HL-60/S4 treated with phorbol 12-myristate 13-acetate at 8.2 ng/mL for 4 days and 3 days (cell line): ENCODE measurements around the gene TRMT6.

Source experiments
- in situ Hi-C: fragments of 300-500 bp; cut with MboI; formaldehyde crosslinking; loops from 2 replicates; pipeline ENCODE4 v1.15.0; 2022; ENCODE audit warnings: low sequenced_read_pairs

TRMT6 gene

DNA sequence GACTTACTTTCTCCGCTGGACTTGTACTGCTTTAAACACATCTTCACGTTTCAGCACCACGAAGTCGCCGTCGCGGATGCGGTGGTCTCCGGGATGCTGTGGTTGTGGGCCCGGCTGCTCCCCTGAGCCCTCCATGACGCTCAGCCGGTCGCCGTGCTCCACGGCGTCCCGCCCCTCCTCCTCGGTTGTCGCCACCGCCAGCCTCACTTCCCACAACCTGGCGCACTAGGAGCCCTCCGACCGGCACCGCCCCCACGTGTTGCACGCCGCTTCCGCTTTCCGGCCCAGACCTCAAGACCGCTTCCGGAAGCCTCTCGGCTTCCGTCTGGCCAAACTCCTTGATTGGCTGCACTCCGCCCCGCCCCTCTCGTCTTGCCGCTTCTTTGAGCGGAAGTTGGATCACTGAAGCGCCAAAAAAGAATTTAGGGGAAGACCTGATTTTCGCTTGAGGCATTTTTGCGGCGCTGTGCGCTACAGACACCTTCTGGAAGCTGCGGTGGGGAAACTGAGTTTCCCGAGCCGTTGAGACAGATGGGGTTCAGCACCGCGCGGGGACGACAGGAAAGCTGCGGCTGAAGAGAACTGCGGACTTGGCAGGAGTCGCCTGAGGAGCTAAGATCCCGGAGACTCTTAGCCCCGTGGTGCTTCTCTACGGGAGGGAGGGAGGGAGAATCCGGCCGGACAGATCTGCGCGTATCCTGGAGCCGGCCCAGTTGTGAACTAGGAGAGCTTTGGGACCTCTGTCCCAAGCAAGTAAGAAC lies at the start of gene TRMT6, which contains the start of gene MCM8:
Gene TRMT6, minus strand, starts transcription at position 263 of the 761 bp plus-strand sequence. Its CDS starts 128 bp downstream, at position 135.
Gene MCM8, plus strand, starts transcription at position 382 of the 761 bp plus-strand sequence. CDS start 1,364 bp downstream, outside the sequence.
- in situ Hi-C loops = no loop called here

DNA sequence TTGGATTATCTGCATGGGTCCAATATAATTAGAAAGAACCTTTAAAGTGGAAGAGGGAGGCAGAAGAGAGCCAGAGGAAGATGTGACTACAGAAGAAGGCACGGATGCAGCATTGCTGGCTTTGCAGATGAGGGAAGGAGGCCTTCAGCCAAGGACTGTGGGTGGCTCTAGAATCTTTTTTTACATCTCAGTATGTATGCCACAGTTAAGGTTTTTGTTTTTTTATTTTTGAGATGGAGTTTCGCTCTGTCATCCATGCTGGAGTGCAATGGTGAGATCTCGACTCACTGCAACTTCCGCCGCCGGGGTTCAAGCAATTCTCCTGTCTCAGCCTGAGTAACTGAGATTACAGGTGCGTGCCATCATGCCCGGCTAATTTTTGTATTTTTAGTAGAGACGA lies 49.5 kb upstream of the TRMT6 start:
- in situ Hi-C loops = no loop called here

DNA sequence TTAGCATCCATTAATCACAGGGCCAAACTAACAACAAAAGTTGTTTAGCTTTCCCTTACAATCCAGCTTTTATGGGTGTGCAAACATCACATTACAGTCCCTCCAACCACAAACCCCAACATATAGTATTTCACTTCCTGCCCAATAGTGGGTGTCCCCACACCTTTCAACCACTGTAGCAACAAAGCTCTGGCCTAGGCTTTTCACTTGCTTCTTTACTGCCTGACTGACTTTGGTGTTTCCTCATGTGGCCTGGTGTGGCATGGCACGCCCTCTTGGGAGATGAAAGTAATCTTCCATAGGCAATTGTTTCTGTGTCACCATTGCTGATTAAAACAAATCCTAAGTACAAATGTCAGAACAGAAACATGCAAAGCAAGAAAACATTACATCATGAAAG lies 46.4 kb upstream of the TRMT6 start:
- in situ Hi-C loops = no loop called here

DNA sequence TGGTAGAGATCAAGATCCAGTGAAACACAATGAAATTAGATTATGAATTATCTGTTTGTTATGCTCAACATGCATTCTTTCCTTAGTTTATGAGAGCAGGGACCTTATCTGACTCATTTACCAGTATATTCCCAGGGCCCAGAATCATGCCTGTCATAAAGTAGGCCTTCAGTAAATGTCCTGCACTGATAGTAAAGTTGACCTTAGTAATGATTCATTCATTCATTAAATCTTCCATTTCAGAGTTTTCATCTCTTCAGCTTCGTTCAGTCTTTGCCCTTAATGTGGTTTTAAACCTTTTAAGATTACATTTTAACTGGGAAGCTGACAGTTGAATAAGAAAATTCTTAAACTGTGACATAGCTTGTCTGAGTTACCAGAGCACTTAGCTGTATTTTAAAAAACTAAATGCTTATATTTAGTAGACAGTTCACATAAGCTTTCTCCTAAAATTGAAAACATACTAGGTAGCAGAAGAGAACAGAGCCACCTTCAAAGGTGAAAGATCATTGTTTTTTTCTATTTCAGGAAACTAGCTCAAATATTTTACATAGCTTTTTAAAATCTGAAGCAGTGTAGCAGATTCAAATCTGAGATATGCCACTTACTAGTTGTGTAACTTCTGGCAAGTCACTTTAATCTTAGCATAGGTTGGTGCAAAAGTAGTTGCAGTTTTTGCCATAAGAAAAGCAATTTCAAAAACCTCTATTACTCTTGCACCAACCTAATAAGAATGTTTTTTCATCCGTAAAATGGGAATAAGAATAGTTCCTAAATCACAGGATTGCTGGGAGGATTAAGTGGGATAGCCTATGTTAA lies 41.5 kb upstream of the TRMT6 start:
- in situ Hi-C loops = no loop called here

DNA sequence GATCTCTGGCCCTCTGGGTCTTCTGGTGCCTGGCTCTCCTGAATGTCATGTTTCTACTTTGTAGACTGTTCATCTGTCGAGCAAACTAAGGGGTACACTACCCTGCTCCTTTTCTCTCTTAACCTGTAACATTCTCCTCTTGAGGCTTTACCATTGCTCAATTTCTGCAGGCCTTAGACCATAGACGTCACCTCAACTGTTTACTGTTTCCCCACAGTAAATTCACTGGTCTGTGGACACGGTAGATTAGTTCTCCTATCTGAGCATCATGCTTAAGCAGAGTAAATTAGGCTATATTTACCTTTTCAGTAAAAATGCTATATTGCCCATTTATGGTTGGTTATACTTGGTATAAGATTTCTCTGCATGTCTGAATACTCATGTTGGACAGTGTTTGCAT lies 40.6 kb upstream of the TRMT6 start:
- in situ Hi-C loops = no loop called here

GRCh38 chr20:5989539-5989938 lies 39.2 kb upstream of the TRMT6 start:
- in situ Hi-C loops = no loop called here

DNA sequence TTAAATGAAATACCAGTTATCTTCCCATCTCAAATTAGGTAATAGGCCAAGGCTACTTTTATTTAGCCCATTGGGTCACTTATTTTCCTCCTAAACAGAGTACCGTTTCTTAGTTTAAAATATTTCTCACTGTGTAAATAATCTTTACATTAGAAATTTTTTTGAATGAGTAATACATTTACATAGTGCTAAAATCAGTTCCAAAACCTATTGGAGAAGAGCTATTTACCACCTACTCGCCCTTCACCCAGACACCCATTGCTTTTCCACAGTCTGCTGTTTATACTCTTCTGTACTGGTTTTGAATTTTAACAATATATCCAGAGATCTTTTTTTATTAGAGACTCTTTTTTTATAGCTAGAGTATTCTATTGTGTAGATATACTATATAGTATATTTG lies 37.0 kb upstream of the TRMT6 start:
- in situ Hi-C loops = no loop called here

DNA sequence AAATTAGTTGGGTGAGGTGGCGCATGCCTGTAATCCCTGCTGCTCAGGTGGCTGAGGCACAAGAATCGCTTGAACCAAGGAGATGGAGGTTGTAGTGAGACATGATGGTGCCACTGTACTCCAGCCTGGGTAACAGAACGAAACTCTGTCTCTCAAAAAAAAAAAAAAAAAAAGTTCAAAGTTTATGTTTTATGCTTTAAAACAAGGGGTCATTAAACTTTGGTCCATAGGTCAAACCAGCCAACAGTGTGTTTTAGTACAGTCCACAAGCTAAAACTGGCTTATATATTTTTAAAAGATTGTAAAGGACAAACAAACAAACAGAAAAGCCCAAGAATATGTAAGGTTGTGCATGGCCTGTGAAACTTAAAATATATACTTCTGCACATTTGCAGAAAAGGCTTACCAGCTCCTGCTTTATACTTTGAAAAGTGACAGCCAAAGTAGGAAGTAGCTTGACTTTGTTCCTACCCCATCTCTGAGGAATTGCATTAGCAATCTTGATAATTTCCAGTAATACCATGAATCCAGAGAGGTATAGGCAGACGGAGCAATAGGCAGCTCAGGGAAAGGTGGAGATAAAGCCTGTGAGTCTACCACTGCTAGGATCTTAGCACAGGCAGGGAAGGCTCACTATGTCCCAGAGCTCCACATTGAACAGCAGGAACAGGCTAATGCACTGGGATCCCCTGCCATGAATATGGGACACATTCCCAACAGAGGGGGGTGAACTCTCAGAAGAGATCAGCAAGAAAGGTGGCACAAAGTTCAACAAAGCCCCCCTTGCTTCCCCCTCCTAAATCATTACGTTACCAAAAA lies 30.6 kb upstream of the TRMT6 start:
- in situ Hi-C loops = no loop called here

DNA sequence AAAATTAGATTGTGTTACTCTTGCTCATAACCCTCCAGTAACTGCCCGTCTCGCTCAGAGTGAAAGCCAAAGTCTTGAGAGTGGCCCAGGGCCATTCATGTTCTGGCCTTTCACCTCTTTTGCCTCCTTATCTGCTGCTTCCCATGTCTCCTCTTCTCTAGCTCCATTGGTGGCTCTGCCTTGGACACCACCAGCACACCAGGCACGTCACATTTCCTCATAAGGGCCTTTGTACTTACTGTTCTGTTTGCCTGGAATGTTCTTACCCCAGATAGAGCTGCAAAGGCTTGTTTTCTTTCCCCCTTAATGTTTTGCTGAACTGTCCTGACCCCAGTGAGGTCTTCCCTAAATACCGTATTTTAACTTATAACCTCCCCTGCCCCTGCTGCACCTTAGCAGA lies 29.5 kb upstream of the TRMT6 start:
- in situ Hi-C loops = no loop called here

DNA sequence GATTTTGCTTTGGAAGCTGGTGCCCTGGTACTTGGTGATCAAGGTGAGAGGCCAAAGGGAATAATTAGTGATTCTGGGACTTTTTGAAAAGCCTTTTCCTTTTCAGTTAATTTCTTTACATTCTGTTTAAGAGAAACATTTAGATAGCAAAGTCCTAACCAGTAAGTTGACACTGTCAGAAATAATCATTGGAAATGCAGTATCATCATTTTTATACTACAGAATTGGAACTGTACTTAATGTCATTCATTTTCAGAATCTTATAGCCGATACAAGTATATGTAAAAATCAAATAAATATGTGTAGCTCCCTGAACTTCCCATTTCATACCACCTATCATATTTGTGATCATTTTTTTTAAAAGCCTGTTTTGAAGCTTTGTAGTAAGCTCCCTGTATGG lies 27.6 kb upstream of the TRMT6 start:
- in situ Hi-C loops = no loop called here

- in situ Hi-C loops = no loop called here
Observed at GRCh38 chr20:5977223-5977622, 26.9 kb upstream of the TRMT6 start.

- in situ Hi-C loops = no loop called here
Observed at GRCh38 chr20:5975778-5976177, 25.4 kb upstream of the TRMT6 start.

- in situ Hi-C loops = no loop called here
Observed at GRCh38 chr20:5974531-5974930, 24.2 kb upstream of the TRMT6 start.

GRCh38 chr20:5973971-5974370 lies 23.6 kb upstream of the TRMT6 start:
- in situ Hi-C loops = no loop called here

DNA sequence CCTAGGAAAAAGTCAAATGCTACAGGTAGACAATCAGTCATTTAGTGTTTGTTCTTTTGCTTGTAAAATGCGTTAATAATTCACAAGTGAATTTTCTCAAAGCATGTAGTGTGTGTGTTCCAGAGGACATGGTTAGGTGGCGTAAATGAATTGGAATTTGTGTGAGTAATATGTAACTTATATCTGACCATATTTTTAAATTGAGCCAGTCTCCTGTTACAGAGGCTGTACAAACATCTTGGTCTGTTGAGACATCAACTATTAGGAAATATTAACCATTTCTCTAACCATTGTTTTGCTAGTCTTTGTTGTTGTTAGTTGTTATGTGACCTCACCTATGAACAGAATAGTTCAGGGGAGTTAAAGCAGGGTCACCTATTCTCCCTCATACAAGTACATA lies 22.8 kb upstream of the TRMT6 start:
- in situ Hi-C loops = no loop called here

- in situ Hi-C loops = no loop called here
Observed at GRCh38 chr20:5971203-5971602, 20.9 kb upstream of the TRMT6 start.

DNA sequence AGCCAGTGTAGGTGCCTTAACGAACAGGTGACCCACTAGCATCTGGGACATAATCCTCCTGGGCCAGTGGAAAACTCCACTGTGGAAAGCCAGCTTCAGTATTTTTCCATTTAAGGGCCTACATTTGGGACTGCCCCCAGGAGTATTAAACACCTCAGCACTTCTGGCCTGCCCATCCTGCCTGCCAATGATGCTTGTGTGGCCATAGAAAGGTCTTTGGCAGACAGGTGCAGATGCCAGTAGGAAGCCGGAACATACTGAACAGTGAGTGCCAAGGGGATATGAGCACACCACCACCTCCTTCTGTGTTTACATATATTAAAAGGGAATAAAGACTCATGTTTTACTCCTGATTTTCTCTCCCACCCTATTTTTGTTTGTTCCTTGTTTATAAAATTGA lies 20.0 kb upstream of the TRMT6 start:
- in situ Hi-C loops = no loop called here

DNA sequence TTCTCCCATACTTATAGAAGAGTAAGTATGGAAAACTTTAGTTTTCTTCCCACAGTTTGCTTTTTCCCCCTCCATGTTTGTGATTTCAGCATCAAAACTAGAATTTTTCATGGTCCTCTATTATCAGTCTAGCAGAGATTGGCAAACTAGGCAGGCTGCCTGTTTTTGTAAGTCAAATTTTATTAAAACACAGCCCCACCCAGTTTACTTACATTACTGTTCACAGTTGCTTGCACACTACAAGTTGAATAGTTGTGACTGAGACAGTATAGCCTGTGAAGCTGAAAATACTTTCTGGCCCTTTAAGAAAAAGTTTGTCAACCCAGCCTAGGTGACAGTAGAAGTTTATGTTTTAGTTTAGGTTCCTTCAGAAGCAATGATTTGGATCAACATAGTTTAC lies 19.6 kb upstream of the TRMT6 start:
- in situ Hi-C loops = no loop called here

DNA sequence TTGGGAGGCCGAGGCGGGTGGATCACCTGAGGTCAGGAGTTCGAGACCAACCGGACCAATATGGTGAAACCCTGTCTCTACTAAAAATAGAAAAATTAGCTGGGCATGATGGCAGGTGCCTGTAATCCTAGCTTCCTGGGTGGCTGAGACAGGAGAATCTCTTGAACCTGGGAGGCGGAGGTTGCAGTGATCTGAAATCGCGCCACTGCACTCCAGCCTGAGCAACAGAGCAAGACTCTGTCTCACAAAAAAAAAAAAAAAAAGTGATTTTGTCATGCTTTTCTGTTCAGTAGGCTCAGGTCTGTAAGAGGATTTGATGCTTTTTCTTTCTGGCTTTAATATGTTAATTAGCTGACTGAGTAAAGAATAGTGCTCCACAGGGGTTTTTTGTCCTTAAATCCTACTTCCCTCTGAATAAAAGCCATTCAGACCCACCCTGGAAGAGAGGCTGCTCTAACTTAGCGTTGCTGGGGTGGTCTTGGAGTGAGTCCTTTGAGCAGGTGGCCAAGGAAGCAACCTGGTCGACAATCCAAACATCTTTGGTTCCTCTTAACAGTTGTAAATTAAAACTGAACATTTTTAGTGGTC lies 19.1 kb upstream of the TRMT6 start:
- in situ Hi-C loops = no loop called here

DNA sequence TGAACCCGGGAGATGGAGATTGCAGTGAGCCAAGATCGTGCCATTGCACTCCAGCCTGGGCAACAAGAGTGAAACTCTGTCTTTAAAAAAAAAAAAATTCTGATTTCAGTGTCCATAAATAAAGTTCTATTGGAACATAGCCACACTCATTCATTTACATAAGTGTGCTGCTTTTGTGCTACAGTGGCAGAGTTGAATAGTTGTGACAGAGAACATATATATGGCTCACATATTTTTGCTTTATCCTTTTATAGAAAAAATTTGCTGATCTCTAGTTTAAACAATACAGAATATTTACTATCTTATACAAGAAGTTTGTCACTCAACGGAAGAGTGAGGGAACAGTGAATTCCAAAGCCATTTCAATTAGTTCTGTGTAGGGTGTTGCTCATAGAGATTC lies 18.1 kb upstream of the TRMT6 start:
- in situ Hi-C loops = no loop called here

DNA sequence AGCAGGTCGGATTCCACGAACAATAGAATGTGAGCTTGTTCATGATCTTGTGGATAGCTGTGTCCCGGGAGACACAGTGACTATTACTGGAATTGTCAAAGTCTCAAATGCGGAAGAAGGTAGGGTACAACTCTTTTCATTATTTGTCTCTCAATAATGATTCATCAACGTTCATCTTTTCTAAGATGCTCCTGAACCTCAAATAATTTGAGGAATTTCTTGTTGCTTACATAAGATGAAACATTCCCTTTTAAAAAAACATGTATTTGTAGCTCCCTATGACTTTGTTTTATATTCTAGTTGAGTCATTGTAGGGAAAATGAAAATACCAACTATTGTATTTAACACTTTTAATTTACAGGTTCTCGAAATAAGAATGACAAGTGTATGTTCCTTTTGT lies 17.1 kb upstream of the TRMT6 start:
- in situ Hi-C loops = no loop called here
